ENCODE results near the gene FIBP.

FIBP gene

GRCh38 chr11:65851811-65852507 lies 36.3 kb downstream of the FIBP start:
- Histone ChIP-seq H3K4me1 (ENCODE audit: insufficient read depth, low read length) (peaks cover 18% of the 10 kb centered on the region), H3K79me2 (ENCODE audit: insufficient read depth, low read length) (peaks cover 31% of the 10 kb centered on the region), H3K9me3 (ENCODE audit: insufficient read depth, low read length, severe bottlenecking) (no peaks in the 10 kb centered on the region), H4K20me1 (ENCODE audit: insufficient read depth, low read length) (peaks cover 62% of the 10 kb centered on the region), H3K36me3 (ENCODE audit: insufficient read depth, low read length) (peaks cover 57% of the 10 kb centered on the region), H3K4me2 (ENCODE audit: insufficient read depth, low read length) (no peak overlapping the region), H3K4me3 (ENCODE audit: low read depth in 1 of 2, low read length in 2 of 2) (no peak overlapping the region), H3K9ac (ENCODE audit: low read depth, low read length) (no peak overlapping the region), H3K27me3 (ENCODE audit: insufficient read depth, low read length, poor library complexity) (no peaks in the 10 kb centered on the region), H2AFZ (ENCODE audit: low read depth, low read length) (no peak overlapping the region), H3K27ac (ENCODE audit: low read length) (no peak overlapping the region)
- ATAC-seq (ENCODE audit: insufficient read depth, low read depth) = peak; percentile 4; the same call in 2 of the 3 replicates
- peak; percentile 20 for DNase-seq
- no peak for TF ChIP-seq CTCF (IDR thresholded peaks at IDR 0.05; ENCODE audit: borderline replicate concordance, extremely low read depth, low read length, poor library complexity, severe bottlenecking)
- no peak for TF ChIP-seq EZH2 (IDR thresholded peaks at IDR 0.05; ENCODE audit: borderline replicate concordance, low read depth, low read length, severe bottlenecking)

GRCh38 chr11:65851083-65851579 lies 37.1 kb downstream of the FIBP start:
- Histone ChIP-seq H3K4me3 (ENCODE audit: low read depth in 1 of 2, low read length in 2 of 2) (no peak overlapping the region), H3K9ac (ENCODE audit: low read depth, low read length) (no peak overlapping the region), H3K79me2 (ENCODE audit: insufficient read depth, low read length) (peaks cover 23% of the 10 kb centered on the region), H3K27ac (ENCODE audit: low read length) (no peak overlapping the region), H3K36me3 (ENCODE audit: insufficient read depth, low read length) (peaks cover 49% of the 10 kb centered on the region), H2AFZ (ENCODE audit: low read depth, low read length) (no peak overlapping the region), H3K27me3 (ENCODE audit: insufficient read depth, low read length, poor library complexity) (no peaks in the 10 kb centered on the region), H3K4me1 (ENCODE audit: insufficient read depth, low read length) (peaks cover 10% of the 10 kb centered on the region), H3K4me2 (ENCODE audit: insufficient read depth, low read length) (no peak overlapping the region), H3K9me3 (ENCODE audit: insufficient read depth, low read length, severe bottlenecking) (no peaks in the 10 kb centered on the region), H4K20me1 (ENCODE audit: insufficient read depth, low read length) (peaks cover 54% of the 10 kb centered on the region)
- TF ChIP-seq CTCF (IDR thresholded peaks at IDR 0.05; ENCODE audit: borderline replicate concordance, extremely low read depth, low read length, poor library complexity, severe bottlenecking) (peak; percentile 89), EZH2 (IDR thresholded peaks at IDR 0.05; ENCODE audit: borderline replicate concordance, low read depth, low read length, severe bottlenecking) (no peak)
- ATAC-seq (ENCODE audit: insufficient read depth, low read depth) (peak; percentile 55), DNase-seq (peak; percentile 61)

- Histone ChIP-seq H3K4me1 (ENCODE audit: insufficient read depth, low read length) (peaks cover 4% of the 10 kb centered on the region), H3K9ac (ENCODE audit: low read depth, low read length) (no peak overlapping the region), H3K27ac (ENCODE audit: low read length) (no peak overlapping the region), H3K79me2 (ENCODE audit: insufficient read depth, low read length) (peaks cover 16% of the 10 kb centered on the region), H3K4me3 (ENCODE audit: low read depth in 1 of 2, low read length in 2 of 2) (no peak overlapping the region), H3K36me3 (ENCODE audit: insufficient read depth, low read length) (peaks cover 42% of the 10 kb centered on the region), H4K20me1 (ENCODE audit: insufficient read depth, low read length) (peaks cover 47% of the 10 kb centered on the region), H3K4me2 (ENCODE audit: insufficient read depth, low read length) (no peak overlapping the region), H3K9me3 (ENCODE audit: insufficient read depth, low read length, severe bottlenecking) (no peaks in the 10 kb centered on the region), H2AFZ (ENCODE audit: low read depth, low read length) (no peak overlapping the region), H3K27me3 (ENCODE audit: insufficient read depth, low read length, poor library complexity) (no peaks in the 10 kb centered on the region)
- no peak for TF ChIP-seq CTCF (IDR thresholded peaks at IDR 0.05; ENCODE audit: borderline replicate concordance, extremely low read depth, low read length, poor library complexity, severe bottlenecking)
- ATAC-seq (ENCODE audit: insufficient read depth, low read depth) (peak; percentile 13), DNase-seq (no peak)
Observed at GRCh38 chr11:65850217-65851082, 37.8 kb downstream of the FIBP start.
